OCI-LY3 (cell line): ENCODE results near the gene SLC6A13.

Source experiments
- EZH2phosphoT487 ChIP-seq: fragments of 200-600 bp; shearing (Covaris generic); IDR thresholded peaks from 2 replicates; pipeline ENCODE4 v1.6.1; 2018; ENCODE audit warnings: antibody characterized with exemption, mixed run types, low read depth
- TF ChIP-seq, protein P1 (sequence below): fragments of 200-600, 300-600 bp; sonication (generic); IDR thresholded peaks from 2 replicates; pipeline ENCODE4 v1.5.1; 2014; ENCODE audit warnings: antibody characterized with exemption, low read length, low read depth

DNA sequence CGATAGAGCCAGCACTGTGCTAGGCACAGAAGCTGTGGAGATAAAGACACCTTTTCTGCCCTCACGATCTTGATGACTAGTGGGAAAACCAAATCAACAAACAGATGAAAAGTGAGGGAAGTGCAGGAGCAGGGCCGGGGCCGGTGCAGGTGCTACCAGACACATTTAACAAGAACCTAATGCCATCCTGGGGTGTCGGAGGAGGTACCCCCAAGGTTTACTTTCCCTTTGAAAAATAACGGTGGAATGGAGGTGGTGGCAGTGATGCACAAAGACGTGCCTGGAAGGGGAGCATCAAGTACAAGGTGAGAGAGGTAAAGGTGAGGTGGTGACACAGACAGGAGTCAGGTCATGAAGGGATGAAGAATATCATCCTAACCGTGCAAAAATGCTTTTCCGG lies 22.1 kb downstream of the SLC6A13 start:
- TF ChIP-seq EZH2phosphoT487, result no peak
- TF ChIP-seq, protein P1, sequence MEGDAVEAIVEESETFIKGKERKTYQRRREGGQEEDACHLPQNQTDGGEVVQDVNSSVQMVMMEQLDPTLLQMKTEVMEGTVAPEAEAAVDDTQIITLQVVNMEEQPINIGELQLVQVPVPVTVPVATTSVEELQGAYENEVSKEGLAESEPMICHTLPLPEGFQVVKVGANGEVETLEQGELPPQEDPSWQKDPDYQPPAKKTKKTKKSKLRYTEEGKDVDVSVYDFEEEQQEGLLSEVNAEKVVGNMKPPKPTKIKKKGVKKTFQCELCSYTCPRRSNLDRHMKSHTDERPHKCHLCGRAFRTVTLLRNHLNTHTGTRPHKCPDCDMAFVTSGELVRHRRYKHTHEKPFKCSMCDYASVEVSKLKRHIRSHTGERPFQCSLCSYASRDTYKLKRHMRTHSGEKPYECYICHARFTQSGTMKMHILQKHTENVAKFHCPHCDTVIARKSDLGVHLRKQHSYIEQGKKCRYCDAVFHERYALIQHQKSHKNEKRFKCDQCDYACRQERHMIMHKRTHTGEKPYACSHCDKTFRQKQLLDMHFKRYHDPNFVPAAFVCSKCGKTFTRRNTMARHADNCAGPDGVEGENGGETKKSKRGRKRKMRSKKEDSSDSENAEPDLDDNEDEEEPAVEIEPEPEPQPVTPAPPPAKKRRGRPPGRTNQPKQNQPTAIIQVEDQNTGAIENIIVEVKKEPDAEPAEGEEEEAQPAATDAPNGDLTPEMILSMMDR, result no peak
